Kidney (tissue), 14 donors: ENCODE data around the gene TEX35. TPM values are rescaled to one million over a fixed set of nuclear protein-coding genes. Genes with fewer than 3 reads are reported as not detected.
A peak's percentile ranks its signal among the peaks of the same experiment; 100 is the strongest.

Experiments
- DNase-seq, 5 donors: peaks; one replicate each; pipeline ENCODE4 v3.0.0-alpha.2; 2013 to 2020
- FAIRE-seq: peaks from 2 replicates; lab custom pipeline; 2012; peaks lifted over from hg19 to GRCh38; lab: Jason Lieb, UNC
- H3K27ac ChIP-seq, 2 donors: one replicate each; pipeline ENCODE4 v1.7.0; 2013; ENCODE audit warnings: low read depth in 2 of 2, low read length in 2 of 2, inconsistent platforms in 1 of 2
- H3K27me3 ChIP-seq: one replicate; pipeline ENCODE4 v1.7.1; 2013; ENCODE audit warnings: low read length, inconsistent platforms; ENCODE audit not compliant: control insufficient read depth, insufficient read depth
- H3K36me3 ChIP-seq, 3 donors: one replicate each; pipeline versions ENCODE4 v1.7.0 to v1.7.1; 2013; ENCODE audit warnings: low read length in 3 of 3, control low read depth in 1 of 3, inconsistent platforms in 1 of 3; ENCODE audit not compliant: insufficient read depth in 3 of 3, control insufficient read depth in 2 of 3
- H3K4me1 ChIP-seq, 3 donors: one replicate each; pipeline versions ENCODE4 v1.7.0 to v1.7.1; 2013; ENCODE audit warnings: low read length in 3 of 3, inconsistent platforms in 1 of 3, low read depth in 1 of 3; ENCODE audit not compliant: control insufficient read depth in 2 of 3, insufficient read depth in 2 of 3
- H3K4me3 ChIP-seq, 3 donors: one replicate each; pipeline versions ENCODE4 v1.7.0 to v1.8.1; 2013; ENCODE audit warnings: low read length in 3 of 3, control low read depth in 1 of 3, inconsistent platforms in 1 of 3
- H3K9ac ChIP-seq, 3 donors: one replicate each; pipeline versions ENCODE4 v1.7.0 to v1.7.1; 2013; ENCODE audit warnings: low read length in 3 of 3, control low read depth in 1 of 3, inconsistent platforms in 1 of 3
- H3K9me3 ChIP-seq, 3 donors: one replicate each; pipeline versions ENCODE4 v1.7.0 to v1.7.1; 2013; ENCODE audit warnings: low read length in 3 of 3, control low read depth in 1 of 3, inconsistent platforms in 1 of 3; ENCODE audit not compliant: control insufficient read depth in 2 of 3, insufficient read depth in 1 of 3
- intact Hi-C: fragments of 100-400 bp; cut with DNase I; formaldehyde crosslinking; loops from one replicate; pipeline ENCODE4 v1.11.1; 2022
- polyA plus RNA-seq: library from polyadenylated mRNA; stranded (reverse); fragments of 350-450 nt; fragmentation: Illumina TruSeq; extraction: RNeasy Lipid Tissue Mini Kit (QIAGEN cat#74804); gene quantifications from one replicate; pipeline ENCODE4 v1.2.3, GENCODE V29; 2014; ENCODE audit warnings: low read depth, low replicate concordance; ENCODE audit not compliant: insufficient read depth
- total RNA-seq: library from RNA; stranded (reverse); fragmentation: NEBNext Ultra II Directional; extraction: Animal tissue kit (Norgen Biotek cat#: 25700); gene quantifications from one replicate; pipeline ENCODE4 v1.2.1, GENCODE V29; 2021
- TF ChIP-seq, protein P1 (sequence below): IDR thresholded peaks from 3 replicates; pipeline ENCODE4 v1.5.1; 2012; ENCODE audit warnings: mild to moderate bottlenecking, moderate library complexity, borderline replicate concordance; ENCODE audit not compliant: insufficient read depth; ENCODE audit errors: extremely low read depth
- donor health status: control.
- donor health status: control.
- donor health status: control.
- donor health status: control.
- donor health status: control.
- donor health status: DM: yes; HTN: yes; CAD: no.
- donor health status: Normal renal cell carcinoma (clear cell type).

TEX35 gene
- total and polyA plus RNA-seq, 2 donors from 2014 or later, result not detected

DNA sequence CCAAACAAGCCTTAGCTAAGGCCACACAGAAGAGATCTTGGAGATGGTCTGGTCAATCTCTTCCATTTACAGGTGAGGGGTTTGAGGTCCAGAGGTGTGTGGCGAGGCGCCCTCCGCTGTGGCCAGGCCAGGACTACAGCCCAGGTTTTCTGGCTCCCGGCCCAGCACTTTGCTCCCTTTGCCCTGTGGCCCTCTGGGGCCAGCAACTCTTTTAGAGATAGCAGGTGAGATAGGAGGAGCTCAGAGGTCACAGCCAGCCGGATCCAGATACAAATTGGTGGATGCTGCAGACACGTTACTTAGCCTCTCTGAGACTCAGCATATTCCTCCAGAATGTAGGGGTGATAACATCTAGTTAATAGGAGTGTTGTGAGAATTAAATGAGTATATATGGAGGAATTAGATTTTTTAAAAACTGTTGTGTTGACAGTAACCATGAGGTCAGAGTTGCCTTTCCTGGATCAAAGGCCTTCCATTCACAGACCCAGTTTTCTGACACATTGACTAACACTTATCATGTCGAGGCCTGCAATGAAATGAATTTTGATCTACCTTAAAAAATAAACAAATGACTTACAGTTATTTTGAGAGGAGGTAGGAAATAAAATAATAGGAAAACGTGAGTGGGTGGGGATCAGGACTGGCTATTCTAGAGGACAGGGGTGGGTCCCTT lies 16.6 kb downstream of the TEX35 start:
- no peak overlapping the region for H3K4me3 ChIP-seq
- H3K36me3 ChIP-seq, result no peaks in the 10 kb centered on the region
- no peaks in the 10 kb centered on the region for H3K27me3 ChIP-seq
- intact Hi-C loops, result loop anchor here (10.0 kb wide), 1 partner anchor 225 kb away; no protein-coding TSS in a partner anchor
- H3K27ac ChIP-seq, result no peak overlapping the region
- no peak for DNase-seq
- peaks cover 0 to 2% (median 0%) of the 10 kb centered on the region in 3 donors for H3K4me1 ChIP-seq
- H3K9me3 ChIP-seq, result no peaks in the 10 kb centered on the region
- no peak overlapping the region for H3K9ac ChIP-seq
- TF ChIP-seq, protein P1, sequence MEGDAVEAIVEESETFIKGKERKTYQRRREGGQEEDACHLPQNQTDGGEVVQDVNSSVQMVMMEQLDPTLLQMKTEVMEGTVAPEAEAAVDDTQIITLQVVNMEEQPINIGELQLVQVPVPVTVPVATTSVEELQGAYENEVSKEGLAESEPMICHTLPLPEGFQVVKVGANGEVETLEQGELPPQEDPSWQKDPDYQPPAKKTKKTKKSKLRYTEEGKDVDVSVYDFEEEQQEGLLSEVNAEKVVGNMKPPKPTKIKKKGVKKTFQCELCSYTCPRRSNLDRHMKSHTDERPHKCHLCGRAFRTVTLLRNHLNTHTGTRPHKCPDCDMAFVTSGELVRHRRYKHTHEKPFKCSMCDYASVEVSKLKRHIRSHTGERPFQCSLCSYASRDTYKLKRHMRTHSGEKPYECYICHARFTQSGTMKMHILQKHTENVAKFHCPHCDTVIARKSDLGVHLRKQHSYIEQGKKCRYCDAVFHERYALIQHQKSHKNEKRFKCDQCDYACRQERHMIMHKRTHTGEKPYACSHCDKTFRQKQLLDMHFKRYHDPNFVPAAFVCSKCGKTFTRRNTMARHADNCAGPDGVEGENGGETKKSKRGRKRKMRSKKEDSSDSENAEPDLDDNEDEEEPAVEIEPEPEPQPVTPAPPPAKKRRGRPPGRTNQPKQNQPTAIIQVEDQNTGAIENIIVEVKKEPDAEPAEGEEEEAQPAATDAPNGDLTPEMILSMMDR, result no peak
- no peak for FAIRE-seq

DNA sequence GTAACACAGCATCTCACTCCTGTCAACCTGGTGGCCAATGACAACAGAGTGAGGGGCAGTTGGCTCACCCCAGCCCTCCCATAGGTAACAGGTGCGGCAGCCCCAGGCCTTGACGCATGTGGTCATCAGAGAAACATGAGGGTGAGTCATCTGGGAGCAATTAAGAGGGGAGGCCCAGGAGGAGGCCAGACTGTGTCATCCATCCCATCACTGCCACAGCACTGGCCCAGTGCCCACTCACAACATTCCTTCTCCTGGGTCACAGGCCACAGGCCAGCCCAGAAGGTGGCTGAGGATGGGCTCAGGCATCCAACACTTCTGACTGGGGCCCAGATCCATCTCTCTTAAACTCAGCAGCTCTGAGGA lies 17.1 kb downstream of the TEX35 start:
- Histone ChIP-seq H3K27ac (no peak overlapping the region), H3K4me1 (peaks cover 0 to 2% (median 0%) of the 10 kb centered on the region in 3 donors), H3K4me3 (no peak overlapping the region), H3K9me3 (no peaks in the 10 kb centered on the region), H3K9ac (no peak overlapping the region), H3K36me3 (no peaks in the 10 kb centered on the region), H3K27me3 (no peaks in the 10 kb centered on the region)
- intact Hi-C loops, result loop anchor here (10.0 kb wide), 1 partner anchor 225 kb away; no protein-coding TSS in a partner anchor
- FAIRE-seq (no peak), DNase-seq (no peak)
- TF ChIP-seq, protein P1, result no peak

DNA sequence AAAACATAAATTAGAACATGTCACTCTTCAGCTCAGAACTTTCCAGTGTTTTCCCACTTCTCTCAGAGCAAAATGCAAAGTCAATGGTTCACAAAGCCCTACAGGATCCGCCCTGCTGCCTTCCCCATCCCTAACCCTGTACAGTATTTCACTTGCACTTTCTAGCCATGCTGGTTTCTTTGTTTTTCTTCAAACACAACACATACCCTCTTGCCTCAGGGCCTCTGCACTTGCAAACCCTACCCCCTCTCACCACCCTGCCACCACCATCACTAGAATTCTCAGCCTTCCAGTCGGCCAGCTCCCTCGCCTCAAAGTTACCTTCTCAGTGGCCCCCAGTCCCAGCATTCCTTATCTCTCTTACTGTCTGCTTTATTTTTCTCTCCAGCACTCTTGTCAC lies 17.6 kb downstream of the TEX35 start:
- Histone ChIP-seq H3K36me3 (no peaks in the 10 kb centered on the region), H3K4me1 (peaks cover 0 to 2% (median 0%) of the 10 kb centered on the region in 3 donors), H3K4me3 (no peak overlapping the region), H3K27ac (no peak overlapping the region), H3K9ac (no peak overlapping the region), H3K27me3 (no peaks in the 10 kb centered on the region), H3K9me3 (no peaks in the 10 kb centered on the region)
- FAIRE-seq, result no peak
- TF ChIP-seq, protein P1, result no peak
- no peak for DNase-seq
- intact Hi-C loops, result loop anchor here (10.0 kb wide), 1 partner anchor 224 kb away; no protein-coding TSS in a partner anchor

DNA sequence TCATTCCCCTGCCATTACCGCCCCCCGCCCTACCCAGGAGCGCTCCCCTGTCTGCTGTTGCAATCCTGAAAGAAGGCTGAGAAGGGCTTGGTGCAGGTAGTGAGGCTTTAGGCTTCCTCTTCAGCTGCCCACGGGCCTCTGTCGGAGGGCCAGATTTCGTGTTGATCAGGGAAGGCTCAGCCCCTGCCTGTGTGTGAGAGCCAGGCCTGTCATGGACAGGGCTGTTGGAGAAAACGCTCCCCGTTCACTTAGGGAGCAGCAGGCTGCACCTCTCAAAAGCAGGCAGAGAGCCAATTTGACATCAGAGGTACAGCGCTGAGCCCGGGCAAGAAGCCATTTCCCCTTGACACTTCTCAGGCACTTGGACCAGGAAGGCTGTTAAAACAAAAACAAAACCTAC lies 19.0 kb downstream of the TEX35 start:
- FAIRE-seq, result no peak
- intact Hi-C loops, result loop anchor here (10.0 kb wide), 1 partner anchor 223 kb away; no protein-coding TSS in a partner anchor

More for the DNA sequence above, 19.0 kb downstream of the TEX35 start:
- Histone ChIP-seq H3K4me3 (no peak overlapping the region), H3K9ac (no peak overlapping the region), H3K27ac (no peak overlapping the region), H3K36me3 (no peaks in the 10 kb centered on the region), H3K27me3 (no peaks in the 10 kb centered on the region), H3K9me3 (no peaks in the 10 kb centered on the region), H3K4me1 (peaks cover 0 to 2% (median 0%) of the 10 kb centered on the region in 3 donors)
- TF ChIP-seq, protein P1, result no peak
- peak in 1 of 5 donors; percentile 19 for DNase-seq
